NT2/D1 (cell line): ENCODE results near the gene TMEM170A.

Source experiments
- DNase-seq: peaks from one replicate; pipeline ENCODE4 v3.0.0-alpha.2; 2011; ENCODE audit warnings: low read depth, low spot score
- H3K27me3 ChIP-seq: 2 replicates; pipeline ENCODE4 v1.6.0; 2011; ENCODE audit warnings: mild to moderate bottlenecking; ENCODE audit not compliant: insufficient read length, insufficient read depth
- H3K36me3 ChIP-seq: 2 replicates; pipeline ENCODE4 v1.6.1; 2011; ENCODE audit warnings: mild to moderate bottlenecking, low read length, mixed read lengths; ENCODE audit not compliant: insufficient read depth, insufficient read length
- H3K4me1 ChIP-seq: 2 replicates; pipeline ENCODE4 v1.5.1; 2011; ENCODE audit not compliant: insufficient read depth, insufficient read length
- H3K4me3 ChIP-seq: 2 replicates; pipeline ENCODE4 v1.5.1; 2011; ENCODE audit warnings: low read depth; ENCODE audit not compliant: insufficient read length
- H3K9ac ChIP-seq: 2 replicates; pipeline ENCODE4 v1.6.0; 2011; ENCODE audit warnings: low read depth; ENCODE audit not compliant: insufficient read length
- H3K9me3 ChIP-seq: 2 replicates; pipeline ENCODE4 v1.5.1; 2011; ENCODE audit warnings: mild to moderate bottlenecking, low read length; ENCODE audit not compliant: insufficient read depth
- SUZ12 ChIP-seq: IDR thresholded peaks from 2 replicates; pipeline ENCODE4 v1.6.1; 2011; ENCODE audit not compliant: insufficient read length, insufficient read depth; ENCODE audit errors: extremely low read depth
- YY1 ChIP-seq: IDR thresholded peaks from 2 replicates; pipeline ENCODE4 v1.6.1; 2011; ENCODE audit not compliant: insufficient read length, insufficient read depth
- ZNF274 ChIP-seq: IDR thresholded peaks from 2 replicates; pipeline ENCODE4 v1.6.1; 2011; ENCODE audit warnings: mild to moderate bottlenecking, low read depth, low read length

TMEM170A gene

GRCh38 chr16:75423723-75424104 is 40.8 kb downstream of the TMEM170A start:
- H3K27me3 ChIP-seq: no peaks in the 10 kb centered on the region
- H3K36me3 ChIP-seq: peaks cover 3% of the 10 kb centered on the region
- DNase-seq: no peak
- H3K9me3 ChIP-seq: no peaks in the 10 kb centered on the region
- H3K9ac ChIP-seq: no peak overlapping the region
- H3K4me3 ChIP-seq: no peak overlapping the region
- TF ChIP-seq ZNF274 (no peak), YY1 (no peak), SUZ12 (no peak)
- H3K4me1 ChIP-seq: no peaks in the 10 kb centered on the region

GRCh38 chr16:75421820-75422126 is 42.7 kb downstream of the TMEM170A start:
- Histone ChIP-seq H3K9me3 (no peaks in the 10 kb centered on the region), H3K36me3 (no peaks in the 10 kb centered on the region), H3K27me3 (no peaks in the 10 kb centered on the region), H3K4me3 (no peak overlapping the region), H3K9ac (no peak overlapping the region), H3K4me1 (no peaks in the 10 kb centered on the region)
- no peak for DNase-seq
- TF ChIP-seq SUZ12 (no peak), ZNF274 (no peak), YY1 (no peak)

- no peaks in the 10 kb centered on the region for H3K9me3 ChIP-seq
- no peaks in the 10 kb centered on the region for H3K36me3 ChIP-seq
- peak; percentile 72 for DNase-seq
- peak overlapping the region; percentile 46 for H3K9ac ChIP-seq
- no peak for TF ChIP-seq SUZ12
- no peak for TF ChIP-seq YY1
- TF ChIP-seq ZNF274: no peak
- H3K4me1 ChIP-seq: no peaks in the 10 kb centered on the region
- no peak overlapping the region for H3K4me3 ChIP-seq
- no peaks in the 10 kb centered on the region for H3K27me3 ChIP-seq
Observed at GRCh38 chr16:75420987-75421819, 43.3 kb downstream of the TMEM170A start.

GRCh38 chr16:75416904-75417565 is 47.5 kb downstream of the TMEM170A start:
- Histone ChIP-seq H3K4me3 (no peak overlapping the region), H3K27me3 (no peaks in the 10 kb centered on the region), H3K4me1 (no peaks in the 10 kb centered on the region), H3K9ac (no peak overlapping the region), H3K9me3 (no peaks in the 10 kb centered on the region), H3K36me3 (peaks cover 20% of the 10 kb centered on the region)
- DNase-seq: no peak
- TF ChIP-seq ZNF274 (no peak), SUZ12 (no peak), YY1 (no peak)

GRCh38 chr16:75415169-75415905 is 49.2 kb downstream of the TMEM170A start:
- H3K27me3 ChIP-seq: no peaks in the 10 kb centered on the region
- no peak for TF ChIP-seq SUZ12
- no peak for TF ChIP-seq ZNF274
- no peak for TF ChIP-seq YY1
- no peaks in the 10 kb centered on the region for H3K4me1 ChIP-seq
- H3K4me3 ChIP-seq: no peak overlapping the region
- DNase-seq: no peak
- no peak overlapping the region for H3K9ac ChIP-seq
- H3K36me3 ChIP-seq: peaks cover 34% of the 10 kb centered on the region
- no peaks in the 10 kb centered on the region for H3K9me3 ChIP-seq

GRCh38 chr16:75413951-75414350 is 50.5 kb downstream of the TMEM170A start:
- TF ChIP-seq SUZ12 (no peak), YY1 (no peak), ZNF274 (no peak)
- Histone ChIP-seq H3K9ac (no peak overlapping the region), H3K4me3 (no peak overlapping the region), H3K4me1 (no peaks in the 10 kb centered on the region), H3K27me3 (no peaks in the 10 kb centered on the region), H3K36me3 (peaks cover 48% of the 10 kb centered on the region), H3K9me3 (no peaks in the 10 kb centered on the region)
- DNase-seq: no peak

GRCh38 chr16:75406943-75407342 is 57.5 kb downstream of the TMEM170A start:
- Histone ChIP-seq H3K27me3 (no peaks in the 10 kb centered on the region), H3K9ac (no peak overlapping the region), H3K4me1 (no peaks in the 10 kb centered on the region), H3K36me3 (peaks cover 53% of the 10 kb centered on the region), H3K9me3 (no peaks in the 10 kb centered on the region), H3K4me3 (no peak overlapping the region)
- TF ChIP-seq SUZ12: no peak
- no peak for DNase-seq
